ENCODE measurements around the gene SULT1B1.

DNA sequence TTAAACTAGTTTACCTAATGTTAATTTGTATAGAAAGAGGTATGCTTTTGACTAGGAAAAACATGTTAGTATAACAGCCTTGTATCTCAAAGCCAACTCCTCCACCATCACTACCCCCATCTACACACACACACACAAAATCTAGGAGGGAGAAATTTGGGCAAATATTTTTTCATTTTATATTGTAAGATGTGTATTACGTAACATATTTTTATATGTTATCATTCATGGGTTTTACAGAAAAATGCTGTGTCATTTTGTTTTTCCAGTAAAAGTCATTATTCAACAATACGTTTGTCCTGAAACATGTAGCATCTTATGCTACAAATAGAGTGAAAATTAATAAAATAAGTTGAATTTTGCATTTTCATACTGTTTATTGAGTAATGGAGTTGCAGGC is 3.0 kb downstream of the SULT1B1 start:
- TF ChIP-seq, protein P1, sequence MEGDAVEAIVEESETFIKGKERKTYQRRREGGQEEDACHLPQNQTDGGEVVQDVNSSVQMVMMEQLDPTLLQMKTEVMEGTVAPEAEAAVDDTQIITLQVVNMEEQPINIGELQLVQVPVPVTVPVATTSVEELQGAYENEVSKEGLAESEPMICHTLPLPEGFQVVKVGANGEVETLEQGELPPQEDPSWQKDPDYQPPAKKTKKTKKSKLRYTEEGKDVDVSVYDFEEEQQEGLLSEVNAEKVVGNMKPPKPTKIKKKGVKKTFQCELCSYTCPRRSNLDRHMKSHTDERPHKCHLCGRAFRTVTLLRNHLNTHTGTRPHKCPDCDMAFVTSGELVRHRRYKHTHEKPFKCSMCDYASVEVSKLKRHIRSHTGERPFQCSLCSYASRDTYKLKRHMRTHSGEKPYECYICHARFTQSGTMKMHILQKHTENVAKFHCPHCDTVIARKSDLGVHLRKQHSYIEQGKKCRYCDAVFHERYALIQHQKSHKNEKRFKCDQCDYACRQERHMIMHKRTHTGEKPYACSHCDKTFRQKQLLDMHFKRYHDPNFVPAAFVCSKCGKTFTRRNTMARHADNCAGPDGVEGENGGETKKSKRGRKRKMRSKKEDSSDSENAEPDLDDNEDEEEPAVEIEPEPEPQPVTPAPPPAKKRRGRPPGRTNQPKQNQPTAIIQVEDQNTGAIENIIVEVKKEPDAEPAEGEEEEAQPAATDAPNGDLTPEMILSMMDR (IDR thresholded peaks at IDR 0.05; ENCODE audit: low read length) = no peak
- TF ChIP-seq EZH2 (IDR thresholded peaks at IDR 0.05; ENCODE audit: borderline replicate concordance, low read length) = no peak

Data from OCI-LY1 (cell line).